Stimulated activated CD8-positive, alpha-beta memory T cell treated with anti-CD3 and anti-CD28 coated beads, Interleukin-7, amount 100 ng/mL, for 4 hours (primary cell): ENCODE measurements around the gene SLC26A5.
"Not testable (repeated sequence)": the region's sequence is repeated elsewhere in the genome, so short reads cannot be mapped to it uniquely, and the experiment has no call there.

Experiments
- DNase-seq, 2 donors: peaks; one replicate each; pipeline ENCODE4 v3.0.0-alpha.2; 2020; ENCODE audit warnings: low read depth in 2 of 2

SLC26A5 gene, protein sequence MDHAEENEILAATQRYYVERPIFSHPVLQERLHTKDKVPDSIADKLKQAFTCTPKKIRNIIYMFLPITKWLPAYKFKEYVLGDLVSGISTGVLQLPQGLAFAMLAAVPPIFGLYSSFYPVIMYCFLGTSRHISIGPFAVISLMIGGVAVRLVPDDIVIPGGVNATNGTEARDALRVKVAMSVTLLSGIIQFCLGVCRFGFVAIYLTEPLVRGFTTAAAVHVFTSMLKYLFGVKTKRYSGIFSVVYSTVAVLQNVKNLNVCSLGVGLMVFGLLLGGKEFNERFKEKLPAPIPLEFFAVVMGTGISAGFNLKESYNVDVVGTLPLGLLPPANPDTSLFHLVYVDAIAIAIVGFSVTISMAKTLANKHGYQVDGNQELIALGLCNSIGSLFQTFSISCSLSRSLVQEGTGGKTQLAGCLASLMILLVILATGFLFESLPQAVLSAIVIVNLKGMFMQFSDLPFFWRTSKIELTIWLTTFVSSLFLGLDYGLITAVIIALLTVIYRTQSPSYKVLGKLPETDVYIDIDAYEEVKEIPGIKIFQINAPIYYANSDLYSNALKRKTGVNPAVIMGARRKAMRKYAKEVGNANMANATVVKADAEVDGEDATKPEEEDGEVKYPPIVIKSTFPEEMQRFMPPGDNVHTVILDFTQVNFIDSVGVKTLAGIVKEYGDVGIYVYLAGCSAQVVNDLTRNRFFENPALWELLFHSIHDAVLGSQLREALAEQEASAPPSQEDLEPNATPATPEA

GRCh38 chr7:103446049-103446520 is at the start of gene SLC26A5:
TSS of gene SLC26A5 (minus strand) at chr7:103446207. CDS start at chr7:103421514, 24,693 bp downstream.
- no peak for DNase-seq

- no peak for DNase-seq
Observed at GRCh38 chr7:103487419-103487818, 41.4 kb upstream of the SLC26A5 start.

- DNase-seq: not testable (repeated sequence)
Observed at GRCh38 chr7:103486873-103487272, 40.9 kb upstream of the SLC26A5 start.

GRCh38 chr7:103480771-103481170 is 34.8 kb upstream of the SLC26A5 start:
- no peak for DNase-seq

DNA sequence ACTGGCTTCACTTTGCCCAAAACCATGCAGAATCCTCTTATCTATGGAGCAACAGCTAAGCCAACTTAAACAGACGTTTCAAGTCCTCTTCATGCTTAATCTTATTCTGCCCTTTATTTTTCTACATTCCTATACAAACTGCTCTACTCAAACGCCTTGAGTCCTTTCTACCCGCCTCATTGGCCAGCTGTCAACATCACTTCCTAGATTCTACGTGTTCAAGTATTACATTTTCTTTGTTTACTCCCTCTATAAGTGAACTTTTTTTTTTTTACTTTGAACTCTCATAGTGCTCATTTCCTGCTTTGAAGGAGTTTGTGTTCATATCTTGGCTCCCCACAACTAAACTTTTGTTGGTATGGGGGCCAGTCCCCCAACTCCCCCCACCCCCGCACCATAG is 28.9 kb upstream of the SLC26A5 start:
- no peak for DNase-seq

DNA sequence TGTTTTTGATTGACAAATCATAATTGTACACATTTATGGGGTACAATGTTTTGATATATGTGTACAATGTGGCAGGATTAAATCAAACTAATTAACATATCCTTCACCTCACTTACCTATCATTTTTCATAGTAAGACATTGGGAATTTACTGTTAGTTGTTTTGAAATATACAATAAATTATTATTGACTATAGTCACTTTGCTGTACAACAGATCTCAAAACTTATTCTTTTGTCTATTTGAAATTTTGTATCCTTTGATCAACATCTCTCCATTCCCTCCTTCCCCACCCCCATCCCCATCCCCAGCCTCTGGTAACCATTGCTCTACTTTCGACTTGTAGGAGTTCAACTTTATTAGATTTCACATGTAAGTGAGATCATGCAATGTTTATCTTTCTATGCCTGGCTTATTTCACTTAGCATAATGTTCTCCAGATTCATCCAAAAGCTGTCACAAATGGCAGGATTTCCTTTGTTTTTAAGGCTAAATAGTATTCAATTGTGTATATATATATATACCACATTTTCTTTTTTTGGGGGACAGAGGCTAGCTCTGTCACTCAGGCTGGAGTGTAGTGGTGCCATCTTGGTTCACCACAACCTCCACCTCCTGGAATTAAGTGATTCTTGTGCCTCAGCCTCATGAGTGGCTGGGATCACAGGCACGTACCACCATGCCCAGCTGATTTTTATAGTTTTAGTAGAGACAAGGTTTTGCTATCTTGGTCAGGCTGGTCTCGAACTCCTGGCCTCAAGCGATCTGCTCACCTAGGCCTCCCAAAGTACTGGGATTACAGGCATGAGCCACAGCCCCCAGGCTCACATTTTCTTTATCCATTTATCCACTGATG is 23.3 kb upstream of the SLC26A5 start:
- no peak for DNase-seq

DNA sequence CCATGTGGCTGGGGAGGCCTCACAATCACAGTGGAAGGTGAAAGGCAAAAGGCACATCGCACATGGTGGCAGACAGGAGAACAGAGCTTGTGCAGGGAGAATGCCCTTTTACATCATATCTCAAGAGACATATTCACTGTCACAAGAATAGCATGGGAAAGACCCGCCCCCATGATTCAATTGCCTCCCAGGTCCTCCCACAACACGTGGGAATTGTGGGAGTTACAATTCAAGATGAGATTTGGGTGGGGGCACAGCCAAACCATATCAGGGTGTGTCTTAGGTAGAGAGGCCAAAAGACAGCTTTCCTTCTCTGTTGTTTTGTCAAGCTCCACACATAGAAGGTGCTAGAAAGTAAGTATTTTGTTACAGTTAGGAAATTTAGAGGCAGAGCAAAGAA is 20.8 kb upstream of the SLC26A5 start:
- no peak for DNase-seq

GRCh38 chr7:103462358-103462757 is 16.4 kb upstream of the SLC26A5 start:
- DNase-seq: no peak

DNA sequence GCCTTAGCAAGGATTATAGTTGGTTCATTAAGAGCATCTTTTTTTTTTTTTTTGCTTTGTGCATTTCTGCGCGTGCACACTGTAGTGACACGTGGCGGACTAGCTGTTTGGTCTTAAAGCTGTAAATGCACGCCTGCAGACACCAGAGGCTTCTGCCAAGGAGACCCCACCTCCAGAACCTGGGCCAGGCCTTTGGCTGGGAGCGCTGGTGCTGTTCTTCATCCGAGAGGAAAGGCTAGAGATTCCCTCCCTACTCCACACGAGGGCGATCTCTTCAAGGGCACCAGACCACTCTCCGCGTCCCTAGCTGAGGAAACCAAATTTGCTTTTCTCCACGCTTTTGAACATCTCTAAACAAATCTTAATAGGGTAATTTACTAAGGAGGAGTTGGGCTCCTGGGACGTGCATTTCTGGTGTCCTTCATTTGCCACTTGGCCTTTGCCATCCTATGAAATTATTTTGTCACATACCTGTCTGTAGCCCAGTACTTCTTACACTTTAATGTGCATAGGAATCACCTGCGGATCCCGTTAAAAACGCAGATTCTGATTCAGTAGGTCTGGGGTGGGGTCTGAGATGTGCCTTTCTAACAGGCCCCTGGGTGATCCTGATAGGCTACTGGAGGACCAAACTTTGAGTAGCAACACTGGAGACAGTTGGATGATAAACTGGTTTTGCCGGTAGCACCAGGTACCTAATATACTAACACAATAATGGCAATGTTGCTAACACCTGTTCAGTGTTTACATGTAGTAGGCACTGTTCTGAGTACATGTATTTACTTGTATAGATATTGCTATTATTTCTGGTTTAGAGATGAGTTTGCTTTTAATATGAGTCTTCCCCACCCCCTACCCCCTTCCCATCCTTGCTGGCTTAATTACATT is 1.3 kb upstream of the SLC26A5 start:
- no peak for DNase-seq

GRCh38 chr7:103445228-103446048 is 569 bp downstream of the SLC26A5 start:
- no peak for DNase-seq

DNA sequence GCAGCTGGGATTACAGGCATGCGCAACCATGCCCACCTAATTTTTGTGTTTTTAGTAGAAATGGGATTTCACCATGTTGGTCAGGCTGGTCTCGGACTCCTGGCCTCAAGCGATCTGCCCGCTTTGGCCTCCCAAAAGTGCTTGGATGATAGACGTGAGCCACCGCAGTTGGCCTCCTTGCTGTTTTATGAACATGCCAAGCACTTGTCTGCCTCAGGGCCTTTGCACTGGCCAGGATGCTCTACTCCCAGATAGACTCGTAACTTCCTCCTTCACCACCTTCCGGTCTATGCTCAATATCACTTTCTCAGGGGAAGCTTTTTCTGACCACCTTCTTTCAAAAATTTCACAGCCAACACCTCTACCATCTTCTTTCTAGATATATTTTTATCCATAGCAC is 6.3 kb downstream of the SLC26A5 start:
- DNase-seq: no peak

- no peak for DNase-seq
Observed at GRCh38 chr7:103437623-103438022, 8.4 kb downstream of the SLC26A5 start.

DNA sequence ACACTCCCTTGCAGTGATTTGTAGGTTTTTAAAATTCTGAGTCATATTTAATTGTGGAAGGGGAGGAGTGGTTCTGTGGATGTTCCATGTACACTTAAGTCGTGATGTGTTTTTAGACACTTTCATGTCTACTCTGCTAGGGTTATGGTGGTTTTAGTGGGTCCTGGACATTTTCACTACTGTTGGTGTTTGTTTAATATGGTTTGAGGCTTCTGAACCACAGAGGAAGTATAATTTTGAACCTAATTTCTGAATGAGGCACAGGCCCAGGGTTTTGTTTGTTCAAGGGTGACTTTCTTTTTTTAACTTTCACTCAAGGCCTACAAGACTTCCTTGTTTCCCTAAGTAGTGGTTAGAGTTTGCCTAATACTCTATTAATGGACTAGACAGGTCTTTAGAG is 13.3 kb downstream of the SLC26A5 start:
- DNase-seq: no peak

- DNase-seq: no peak
Observed at GRCh38 chr7:103425177-103425576, 20.8 kb downstream of the SLC26A5 start.

DNA sequence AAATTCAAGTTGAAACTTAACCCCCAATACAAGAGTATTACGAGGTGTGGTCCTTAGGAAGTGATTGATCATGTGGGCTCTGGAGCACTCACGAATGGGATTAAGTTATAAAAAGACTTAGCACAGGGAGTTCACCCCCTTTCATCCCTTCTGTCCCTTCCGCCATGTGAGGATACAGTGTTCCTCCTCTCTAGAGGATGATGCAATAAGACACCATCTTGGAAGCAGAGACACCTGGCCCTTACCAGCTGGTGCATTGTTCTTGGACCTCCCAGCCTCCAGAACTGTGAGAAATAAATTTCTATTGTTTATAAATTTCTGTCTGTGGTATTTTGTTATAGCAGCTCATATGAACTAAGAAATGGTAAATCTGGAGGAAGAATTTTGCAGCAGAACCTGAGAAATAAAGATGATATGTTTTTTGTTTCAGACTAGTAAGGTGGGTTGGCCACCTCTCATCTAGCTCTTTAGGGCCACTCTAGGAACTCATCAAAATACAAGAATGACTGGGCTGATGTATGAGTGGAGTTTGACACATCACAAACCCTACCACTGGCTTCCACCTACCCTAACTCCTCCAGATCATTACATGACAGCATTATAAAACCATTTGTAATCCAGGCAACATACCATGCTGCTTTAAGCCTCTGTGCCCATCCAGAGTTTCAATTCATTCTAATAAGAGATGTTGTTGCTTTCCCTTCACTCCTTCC is 22.4 kb downstream of the SLC26A5 start:
- DNase-seq: no peak

- no peak for DNase-seq
Observed at GRCh38 chr7:103420857-103421384, 25.1 kb downstream of the SLC26A5 start.

GRCh38 chr7:103418241-103418640 is 27.8 kb downstream of the SLC26A5 start:
- DNase-seq: no peak

GRCh38 chr7:103413407-103413806 is 32.6 kb downstream of the SLC26A5 start:
- DNase-seq: no peak

DNA sequence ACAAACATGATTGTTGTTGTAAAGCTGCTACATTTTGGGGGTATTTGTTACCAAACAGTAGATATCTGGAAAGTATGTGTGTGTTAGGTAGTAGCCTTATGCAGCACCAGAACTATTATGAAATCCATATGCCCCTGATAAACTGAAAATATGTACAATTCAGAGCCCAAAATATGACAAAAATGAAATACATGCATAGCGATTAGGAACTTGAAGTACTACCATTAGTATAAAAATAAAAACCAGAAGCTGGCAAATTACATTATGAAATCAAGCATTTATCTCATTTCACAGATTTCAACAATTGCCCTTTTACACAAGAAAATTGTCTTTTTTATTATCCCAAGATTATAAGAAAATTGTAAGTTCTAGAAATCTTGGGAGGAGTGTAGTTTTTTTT is 33.9 kb downstream of the SLC26A5 start:
- DNase-seq: no peak
